Fibroblast of the aortic adventitia (primary cell): ENCODE results near the gene FBXO31. TPM values are rescaled to one million over a fixed set of nuclear protein-coding genes. Genes with fewer than 3 reads are reported as not detected.

Experiments used
- DNase-seq: peaks from one replicate; pipeline ENCODE4 v3.0.0-alpha.2; 2010; ENCODE audit warnings: low read depth
- H3K4me3 ChIP-seq: 2 replicates; pipeline ENCODE4 v1.5.1; 2011; ENCODE audit warnings: low read depth, mild to moderate bottlenecking, control low read depth, low read length, moderate library complexity
- CTCF ChIP-seq: IDR thresholded peaks from 2 replicates; pipeline ENCODE4 v1.5.1; 2011; ENCODE audit warnings: mild to moderate bottlenecking, low read length, control low read depth, inconsistent platforms; ENCODE audit not compliant: insufficient read depth
- total RNA-seq: library from RNA; depleted of rRNA; stranded (reverse); fragments of >200 nt; gene quantifications from 2 replicates; pipeline ENCODE4 v1.2.3, GENCODE V29; 2012; ENCODE audit warnings: low replicate concordance

FBXO31 gene
- total RNA-seq, 1 donor, result 30.4 TPM

DNA sequence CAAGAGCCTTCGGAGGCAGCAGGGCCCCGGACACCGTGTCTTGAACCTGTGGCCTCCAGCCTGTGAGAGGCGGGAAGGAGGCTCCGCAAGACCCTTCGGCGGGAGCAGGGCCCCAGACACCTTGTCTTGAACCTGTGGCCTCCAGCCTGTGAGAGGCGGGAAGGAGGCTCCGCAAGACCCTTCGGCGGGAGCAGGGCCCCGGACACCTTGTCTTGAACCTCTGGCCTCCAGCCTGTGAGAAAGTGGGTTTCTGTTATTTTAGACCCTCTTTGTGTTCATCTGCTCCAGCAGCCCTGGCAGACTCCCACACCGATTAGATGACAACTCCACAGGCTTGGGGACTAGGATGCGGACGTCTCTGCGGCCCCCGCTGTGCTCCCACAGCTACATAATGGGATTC, 30.0 kb downstream of the FBXO31 start:
- no peak for DNase-seq
- no peak for TF ChIP-seq CTCF
- no peak overlapping the region for H3K4me3 ChIP-seq

- no peak for DNase-seq
- no peak for TF ChIP-seq CTCF
Measured at GRCh38 chr16:87352818-87353217, 30.8 kb downstream of the FBXO31 start.

GRCh38 chr16:87351320-87351698, 32.3 kb downstream of the FBXO31 start:
- no peak for TF ChIP-seq CTCF
- peak; percentile 3 for DNase-seq
- H3K4me3 ChIP-seq, result no peak overlapping the region

More at GRCh38 chr16:87352818-87353217, 30.8 kb downstream of the FBXO31 start:
- H3K4me3 ChIP-seq, result no peak overlapping the region

DNA sequence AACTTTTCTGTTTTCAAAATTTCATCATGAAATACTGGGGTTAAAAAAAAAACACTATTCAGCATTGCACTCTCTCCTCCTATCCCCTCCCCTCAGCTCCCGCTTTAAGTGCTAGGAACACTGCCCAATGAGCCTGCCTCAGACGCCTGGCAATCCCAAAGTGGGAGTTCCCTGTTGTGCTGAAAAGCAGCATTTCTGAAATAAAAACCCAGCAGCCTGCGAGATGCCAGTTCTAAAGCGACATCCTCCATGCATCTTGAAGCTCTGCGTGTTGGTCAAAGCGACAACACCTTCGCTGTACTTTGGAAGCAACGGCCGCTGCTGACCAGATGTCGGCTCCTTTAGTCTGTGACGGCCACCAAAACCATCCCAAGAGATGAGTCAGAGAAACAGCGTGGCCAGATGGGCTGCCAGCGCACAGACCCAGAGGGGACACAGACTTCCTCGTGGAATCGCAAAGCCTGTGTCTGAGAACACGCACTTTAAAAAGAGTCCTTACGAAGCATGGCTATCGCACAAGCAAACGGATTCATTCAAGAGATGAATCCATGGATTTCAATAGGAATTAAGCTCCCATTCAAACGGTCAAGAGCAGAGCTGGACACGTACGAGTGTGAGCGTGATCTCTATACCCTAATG, 32.8 kb downstream of the FBXO31 start:
- H3K4me3 ChIP-seq, result peak overlapping the region; percentile 38
- DNase-seq, result peak; percentile 58
- no peak for TF ChIP-seq CTCF

DNA sequence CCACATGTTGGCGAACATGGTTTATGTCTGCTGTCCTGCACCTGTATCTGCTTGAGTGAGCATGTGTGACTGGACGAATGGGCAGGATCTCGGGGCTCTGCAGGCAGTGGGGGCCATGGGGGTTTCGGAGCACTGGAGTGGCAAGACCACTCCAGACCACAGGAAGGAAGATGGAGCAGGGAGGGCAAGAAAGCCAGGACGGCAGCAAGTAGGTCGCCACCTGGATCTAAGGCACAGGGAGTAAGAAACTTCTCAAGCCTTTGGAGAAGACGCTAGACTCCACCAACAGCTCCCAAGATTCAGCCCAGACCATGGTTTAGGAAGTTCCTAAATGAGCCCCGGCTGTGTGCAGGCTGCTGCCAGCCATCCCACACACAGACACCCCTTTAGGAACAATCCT, 33.5 kb downstream of the FBXO31 start:
- no peak overlapping the region for H3K4me3 ChIP-seq
- DNase-seq, result no peak
- no peak for TF ChIP-seq CTCF

GRCh38 chr16:87348616-87349157, 34.9 kb downstream of the FBXO31 start:
- no peak for TF ChIP-seq CTCF
- no peak for DNase-seq
- no peak overlapping the region for H3K4me3 ChIP-seq
